Mesenchymal stem cell (in vitro differentiated cells and primary cell): ENCODE results near the gene DQX1.
A peak's percentile ranks its signal among the peaks of the same experiment; 100 is the strongest.

Experiments used
- DNase-seq: peaks from one replicate; pipeline ENCODE4 v3.0.0-alpha.2; 2013
- H2AFZ ChIP-seq: one replicate; pipeline ENCODE4 v1.6.1; 2013; ENCODE audit warnings: low read depth, mild to moderate bottlenecking, control low read depth, inconsistent platforms, low read length, moderate library complexity
- H2AK5ac ChIP-seq: 2 replicates; pipeline ENCODE4 v1.6.1; 2013; ENCODE audit warnings: low read length, moderate library complexity, mild to moderate bottlenecking, inconsistent platforms; ENCODE audit not compliant: severe bottlenecking
- H2BK120ac ChIP-seq: one replicate; pipeline ENCODE4 v1.6.1; 2013; ENCODE audit warnings: low read depth, mild to moderate bottlenecking, inconsistent platforms, low read length, moderate library complexity
- H2BK12ac ChIP-seq, 2 experiments: one replicate each; pipeline ENCODE4 v1.6.1; 2013; ENCODE audit warnings: inconsistent platforms in 2 of 2, low read length in 2 of 2, mild to moderate bottlenecking in 2 of 2, moderate library complexity in 2 of 2, control low read depth in 1 of 2
- H2BK15ac ChIP-seq: one replicate; pipeline ENCODE4 v1.6.1; 2013; ENCODE audit warnings: mild to moderate bottlenecking, low read depth, inconsistent platforms; ENCODE audit not compliant: poor library complexity, severe bottlenecking
- H2BK5ac ChIP-seq: 2 replicates; pipeline ENCODE4 v1.6.1; 2013; ENCODE audit warnings: low read depth, mild to moderate bottlenecking, low read length, control low read depth, inconsistent platforms; ENCODE audit not compliant: poor library complexity, severe bottlenecking
- H3K14ac ChIP-seq, 2 experiments: one replicate each; pipeline ENCODE4 v1.6.1; 2013; ENCODE audit warnings: inconsistent platforms in 2 of 2, low read length in 2 of 2, control low read depth in 1 of 2, mild to moderate bottlenecking in 1 of 2, moderate library complexity in 1 of 2
- H3K18ac ChIP-seq, 2 experiments: one replicate each; pipeline ENCODE4 v1.6.1; 2013; ENCODE audit warnings: inconsistent platforms in 2 of 2, low read length in 2 of 2, control low read depth in 1 of 2, low read depth in 1 of 2, mild to moderate bottlenecking in 1 of 2
- H3K23ac ChIP-seq, 2 experiments: one replicate each; pipeline ENCODE4 v1.6.1; 2013; ENCODE audit warnings: inconsistent platforms in 2 of 2, low read length in 2 of 2, mild to moderate bottlenecking in 2 of 2, moderate library complexity in 2 of 2, control low read depth in 1 of 2
- H3K27ac ChIP-seq: 2 replicates; pipeline ENCODE4 v1.5.1; 2013; ENCODE audit warnings: mild to moderate bottlenecking, moderate library complexity, low read length, control low read depth, inconsistent platforms; ENCODE audit not compliant: poor library complexity, severe bottlenecking
- H3K27me3 ChIP-seq, 2 experiments: 2 replicates each; pipeline versions ENCODE4 v1.6.1 to v1.7.0; 2013; ENCODE audit warnings: low read length in 2 of 2, mild to moderate bottlenecking in 2 of 2, moderate library complexity in 2 of 2, control low read depth in 1 of 2, inconsistent platforms in 1 of 2; ENCODE audit not compliant: control insufficient read depth in 1 of 2, insufficient read depth in 1 of 2
- H3K36me3 ChIP-seq, 2 experiments: 2 replicates each; pipeline versions ENCODE4 v1.6.1 to v1.7.0; 2013; ENCODE audit warnings: low read length in 2 of 2, control low read depth in 1 of 2, inconsistent platforms in 1 of 2, low read depth in 1 of 2, mild to moderate bottlenecking in 1 of 2; ENCODE audit not compliant: insufficient read depth in 2 of 2, control insufficient read depth in 1 of 2
- H3K4ac ChIP-seq, 2 experiments: one replicate each; pipeline ENCODE4 v1.6.1; 2013; ENCODE audit warnings: inconsistent platforms in 2 of 2, low read length in 2 of 2, mild to moderate bottlenecking in 2 of 2, moderate library complexity in 2 of 2, control low read depth in 1 of 2, low read depth in 1 of 2
- H3K4me1 ChIP-seq: 2 replicates; pipeline ENCODE4 v1.6.1; 2013; ENCODE audit warnings: low read depth, low read length, control low read depth; ENCODE audit not compliant: control insufficient read depth, insufficient read depth
- H3K4me2 ChIP-seq: 2 replicates; pipeline ENCODE4 v1.6.1; 2013; ENCODE audit warnings: low read length, mild to moderate bottlenecking, inconsistent platforms; ENCODE audit not compliant: poor library complexity, severe bottlenecking
- H3K4me3 ChIP-seq, 2 experiments: 2 replicates each; pipeline versions ENCODE4 v1.5.1 to v1.7.0; 2013; ENCODE audit warnings: low read length in 2 of 2, mild to moderate bottlenecking in 2 of 2, control low read depth in 1 of 2, low read depth in 1 of 2; ENCODE audit not compliant: insufficient read depth in 1 of 2
- H3K79me1 ChIP-seq: replicated peaks from 2 replicates; pipeline ENCODE4 v1.6.1; 2013; ENCODE audit warnings: mild to moderate bottlenecking, control low read depth, low read length, inconsistent platforms; ENCODE audit not compliant: poor library complexity, severe bottlenecking
- H3K9ac ChIP-seq: 2 replicates; pipeline ENCODE4 v1.7.0; 2013; ENCODE audit warnings: mild to moderate bottlenecking, low read length, moderate library complexity
- H3K9me3 ChIP-seq: 2 replicates; pipeline ENCODE4 v1.7.0; 2013; ENCODE audit warnings: mild to moderate bottlenecking, low read length; ENCODE audit not compliant: control insufficient read depth
- H4K8ac ChIP-seq: one replicate; pipeline ENCODE4 v1.6.1; 2013; ENCODE audit warnings: inconsistent platforms, mild to moderate bottlenecking, low read length, moderate library complexity
- H4K91ac ChIP-seq: one replicate; pipeline ENCODE4 v1.6.1; 2013; ENCODE audit warnings: mild to moderate bottlenecking, low read length, inconsistent platforms
- WGBS: methylation state at CpG from one replicate; pipeline ENCODE4 v1.1.7; 2013; ENCODE audit warnings: mixed read lengths; 5-methylcytosine and 5-hydroxymethylcytosine counted together

The DQX1 gene

GRCh38 chr2:74530239-74531187, 4.5 kb upstream of the DQX1 start:
- WGBS, result 18% methylated on average over 54 of the region's 54 CpGs
- Histone ChIP-seq H2AK5ac (no peak overlapping the region), H3K4me3 (peak overlapping the region; percentile 78 to 97), H2BK5ac (no peak overlapping the region), H3K4me1 (peaks cover 17% of the 10 kb centered on the region), H3K9ac (peak overlapping the region; percentile 98), H3K4me2 (peak overlapping the region; percentile 86), H4K91ac (peak overlapping the region; percentile 47), H2BK15ac (peak overlapping the region; percentile 44), H3K18ac (peak overlapping the region; percentile 45 to 77), H2AFZ (peak overlapping the region; percentile 65), H3K79me1 (peaks cover 29% of the 10 kb centered on the region), H3K4ac (peak overlapping the region; percentile 8 to 46), H4K8ac (peak overlapping the region; percentile 56), H3K23ac (peak overlapping the region in 1 of 2 experiments; percentile 71), H3K14ac (peak overlapping the region in 1 of 2 experiments; percentile 82), H3K27me3 (no peaks in the 10 kb centered on the region), H3K9me3 (no peaks in the 10 kb centered on the region), H2BK12ac (peak overlapping the region in 1 of 2 experiments; percentile 40), H2BK120ac (peak overlapping the region; percentile 45), H3K27ac (no peak overlapping the region), H3K36me3 (peaks cover 46 to 62% of the 10 kb centered on the region in 2 experiments)
- peak; percentile 55 for DNase-seq

- H3K36me3 ChIP-seq, result peaks cover 49 to 67% of the 10 kb centered on the region in 2 experiments
- H4K8ac ChIP-seq, result peak within 1 kb of the TSS; percentile 96
- H2AFZ ChIP-seq, result peak within 1 kb of the TSS; percentile 84
- H3K79me1 ChIP-seq, result peaks cover 29% of the 10 kb centered on the region
- DNase-seq, result peak; percentile 99
- H3K4me3 ChIP-seq, result peak within 1 kb of the TSS; percentile 80 to 97
- peak within 1 kb of the TSS in 1 of 2 experiments; percentile 71 for H3K23ac ChIP-seq
- no peak within 1 kb of the TSS for H2AK5ac ChIP-seq
- H3K14ac ChIP-seq, result peak within 1 kb of the TSS in 1 of 2 experiments; percentile 82
- H3K18ac ChIP-seq, result peak within 1 kb of the TSS; percentile 93
- peak within 1 kb of the TSS in 1 of 2 experiments; percentile 64 for H2BK12ac ChIP-seq
- H3K27me3 ChIP-seq, result no peaks in the 10 kb centered on the region
- peak within 1 kb of the TSS; percentile 45 for H2BK120ac ChIP-seq
- under 1% methylated on average over 83 of the region's 87 CpGs for WGBS
- H3K9ac ChIP-seq, result peak within 1 kb of the TSS; percentile 98
- peak within 1 kb of the TSS; percentile 77 for H3K27ac ChIP-seq
- peak within 1 kb of the TSS; percentile 92 for H3K4me2 ChIP-seq
- peak within 1 kb of the TSS; percentile 81 for H2BK5ac ChIP-seq
- H3K4ac ChIP-seq, result peak within 1 kb of the TSS; percentile 52 to 77
- peak within 1 kb of the TSS; percentile 44 for H2BK15ac ChIP-seq
- H3K4me1 ChIP-seq, result peaks cover 17% of the 10 kb centered on the region
- peak within 1 kb of the TSS; percentile 86 for H4K91ac ChIP-seq
- no peaks in the 10 kb centered on the region for H3K9me3 ChIP-seq
These were observed 3.6 kb upstream of the DQX1 start, which contains the start of the genes AUP1 and HTRA2 for GRCh38 chr2:74529357-74530238. AUP1 (minus strand) TSS chr2:74529706; CDS start chr2:74529629, 77 bp downstream. HTRA2 (plus strand) TSS chr2:74529933; CDS start chr2:74530007, 74 bp downstream.

- Histone ChIP-seq H3K79me1 (peaks cover 29% of the 10 kb centered on the region), H3K4me1 (peaks cover 17% of the 10 kb centered on the region), H2BK5ac (no peak overlapping the region), H2BK15ac (no peak overlapping the region), H3K18ac (peak overlapping the region; percentile 93), H3K4me2 (peak overlapping the region; percentile 92), H3K36me3 (peaks cover 41 to 62% of the 10 kb centered on the region in 2 experiments), H2BK120ac (no peak overlapping the region), H2AFZ (peak overlapping the region; percentile 84), H3K4ac (peak overlapping the region; percentile 48 to 77), H2AK5ac (no peak overlapping the region), H3K27me3 (no peaks in the 10 kb centered on the region), H3K27ac (no peak overlapping the region), H3K4me3 (peak overlapping the region; percentile 80 to 97), H3K9ac (peak overlapping the region; percentile 98), H3K9me3 (no peaks in the 10 kb centered on the region), H2BK12ac (peak overlapping the region in 1 of 2 experiments; percentile 64), H4K91ac (peak overlapping the region; percentile 86), H4K8ac (peak overlapping the region; percentile 96), H3K14ac (peak overlapping the region in 1 of 2 experiments; percentile 37), H3K23ac (peak overlapping the region in 1 of 2 experiments; percentile 1)
- DNase-seq, result no peak
- WGBS, result 10% methylated on average over 25 of the region's 29 CpGs
These were observed 2.7 kb upstream of the DQX1 start for GRCh38 chr2:74528600-74529356.
